ENCODE measurements around the gene CIT. TPM values are rescaled to one million over a fixed set of nuclear protein-coding genes. Genes with fewer than 3 reads are reported as not detected.
A peak's percentile ranks its signal among the peaks of the same experiment; 100 is the strongest.

Gene CIT
- total and polyA plus RNA-seq, 9 donors: 0.39 to 3.6 (median 1.7) TPM

- no peak overlapping the region for H3K4me3 ChIP-seq
- WGBS, 3 donors: 80 to 85% (median 83%) methylated on average over 8 of the region's 8 CpGs
- no peak for DNase-seq
- H3K27me3 ChIP-seq: no peaks in the 10 kb centered on the region
- H3K36me3 ChIP-seq: no peaks in the 10 kb centered on the region
- H3K4me1 ChIP-seq (ENCODE audit: insufficient read depth): peaks cover 3% of the 10 kb centered on the region
- TF ChIP-seq, protein P1, sequence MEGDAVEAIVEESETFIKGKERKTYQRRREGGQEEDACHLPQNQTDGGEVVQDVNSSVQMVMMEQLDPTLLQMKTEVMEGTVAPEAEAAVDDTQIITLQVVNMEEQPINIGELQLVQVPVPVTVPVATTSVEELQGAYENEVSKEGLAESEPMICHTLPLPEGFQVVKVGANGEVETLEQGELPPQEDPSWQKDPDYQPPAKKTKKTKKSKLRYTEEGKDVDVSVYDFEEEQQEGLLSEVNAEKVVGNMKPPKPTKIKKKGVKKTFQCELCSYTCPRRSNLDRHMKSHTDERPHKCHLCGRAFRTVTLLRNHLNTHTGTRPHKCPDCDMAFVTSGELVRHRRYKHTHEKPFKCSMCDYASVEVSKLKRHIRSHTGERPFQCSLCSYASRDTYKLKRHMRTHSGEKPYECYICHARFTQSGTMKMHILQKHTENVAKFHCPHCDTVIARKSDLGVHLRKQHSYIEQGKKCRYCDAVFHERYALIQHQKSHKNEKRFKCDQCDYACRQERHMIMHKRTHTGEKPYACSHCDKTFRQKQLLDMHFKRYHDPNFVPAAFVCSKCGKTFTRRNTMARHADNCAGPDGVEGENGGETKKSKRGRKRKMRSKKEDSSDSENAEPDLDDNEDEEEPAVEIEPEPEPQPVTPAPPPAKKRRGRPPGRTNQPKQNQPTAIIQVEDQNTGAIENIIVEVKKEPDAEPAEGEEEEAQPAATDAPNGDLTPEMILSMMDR (IDR thresholded peaks at IDR 0.05): no peak
- intact Hi-C loops (cut with DNase I): no loop called here
- H3K9me3 ChIP-seq: no peaks in the 10 kb centered on the region
- H3K27ac ChIP-seq: no peak overlapping the region
These were observed 204.9 kb downstream of the CIT start for GRCh38 chr12:119672194-119672593.

DNA sequence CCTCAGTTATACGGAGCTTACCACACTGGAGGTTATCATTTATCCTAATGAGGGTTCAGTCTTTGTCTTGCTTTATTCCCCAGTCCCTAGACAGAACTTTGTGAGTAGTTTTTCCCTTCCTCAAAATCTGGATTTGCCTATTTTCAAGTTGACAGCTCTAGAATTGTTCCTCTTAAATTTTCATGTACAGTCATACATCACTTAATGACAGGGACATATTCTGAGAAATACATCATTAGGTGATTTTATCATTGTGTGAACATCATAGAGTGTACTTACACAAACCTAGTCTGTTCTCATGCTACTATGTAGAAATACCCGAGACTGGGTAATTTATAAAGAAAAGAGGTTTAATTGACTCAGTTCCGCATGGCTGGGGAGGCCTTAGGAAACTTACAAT, 206.1 kb downstream of the CIT start:
- H3K9me3 ChIP-seq: no peaks in the 10 kb centered on the region
- TF ChIP-seq, protein P1 (IDR thresholded peaks at IDR 0.05): no peak
- TF ChIP-seq EP300 (IDR thresholded peaks at IDR 0.05) (no peak), POLR2A (IDR thresholded peaks at IDR 0.05) (no peak)
- DNase-seq: no peak
- H3K27me3 ChIP-seq: no peaks in the 10 kb centered on the region
- no peak overlapping the region for H3K4me3 ChIP-seq
- H3K27ac ChIP-seq: no peak overlapping the region
- H3K36me3 ChIP-seq: no peaks in the 10 kb centered on the region
- WGBS, 3 donors: 88 to 95% (median 89%) methylated on average over 3 of the region's 3 CpGs
- intact Hi-C loops (cut with DNase I): no loop called here
- peaks cover 3% of the 10 kb centered on the region for H3K4me1 ChIP-seq (ENCODE audit: insufficient read depth)

- Histone ChIP-seq H3K27me3 (no peaks in the 10 kb centered on the region), H3K4me3 (no peak overlapping the region), H3K36me3 (no peaks in the 10 kb centered on the region), H3K4me1 (ENCODE audit: insufficient read depth) (peaks cover 3% of the 10 kb centered on the region), H3K27ac (no peak overlapping the region), H3K9me3 (no peaks in the 10 kb centered on the region)
- no peak for DNase-seq
- 24 to 42% (median 32%) methylated on average over 11 of the region's 11 CpGs for WGBS, 3 donors
- TF ChIP-seq POLR2A (IDR thresholded peaks at IDR 0.05) (no peak), EP300 (IDR thresholded peaks at IDR 0.05) (no peak)
- TF ChIP-seq, protein P1 (IDR thresholded peaks at IDR 0.05): no peak
- intact Hi-C loops (cut with DNase I): no loop called here
These were observed 207.2 kb downstream of the CIT start for GRCh38 chr12:119669744-119670472.

DNA sequence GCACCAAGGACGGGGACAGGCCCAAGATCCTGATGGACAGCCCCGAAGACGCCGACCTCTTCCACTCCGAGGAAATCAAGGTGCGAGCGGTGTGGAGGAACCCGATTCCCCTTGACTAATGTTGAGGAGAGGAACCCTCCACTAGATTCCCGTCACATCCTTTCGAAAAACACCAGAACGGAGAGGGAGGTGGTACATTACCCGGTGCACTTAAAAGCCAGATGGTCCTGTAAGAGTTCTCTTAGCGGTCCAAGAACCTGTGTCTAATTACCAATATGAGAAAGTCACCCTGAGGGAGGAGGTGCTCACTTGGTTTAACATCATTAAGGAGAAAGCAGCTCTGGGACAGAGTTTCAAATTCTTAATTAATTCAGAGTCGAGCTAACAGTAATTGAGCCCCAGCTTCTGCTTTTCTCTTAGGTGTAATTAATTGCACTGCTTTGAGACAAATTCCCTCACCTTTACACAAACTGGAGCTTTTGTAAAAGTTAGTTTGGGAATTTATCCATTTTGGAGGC, 208.7 kb downstream of the CIT start:
- peak overlapping the region; percentile 51 to 85 for H3K27ac ChIP-seq
- no peaks in the 10 kb centered on the region for H3K9me3 ChIP-seq
- no peak for TF ChIP-seq POLR2A (IDR thresholded peaks at IDR 0.05)
- TF ChIP-seq, protein P1 (IDR thresholded peaks at IDR 0.05): no peak
- no peak for TF ChIP-seq EP300 (IDR thresholded peaks at IDR 0.05)
- intact Hi-C loops (cut with DNase I): no loop called here
- H3K4me1 ChIP-seq (ENCODE audit: insufficient read depth): peaks cover 3% of the 10 kb centered on the region
- 3 to 6% (median 4%) methylated on average over 14 of the region's 14 CpGs for WGBS, 3 donors
- H3K36me3 ChIP-seq: no peaks in the 10 kb centered on the region
- DNase-seq: no peak
- no peaks in the 10 kb centered on the region for H3K27me3 ChIP-seq
- peak overlapping the region; percentile 94 for H3K4me3 ChIP-seq
